Measurements from ENCODE around the gene CDT1. TPM values are rescaled to one million over a fixed set of nuclear protein-coding genes. Genes with fewer than 3 reads are reported as not detected.
A peak's percentile ranks its signal among the peaks of the same experiment; 100 is the strongest.

Gene CDT1
- polyA plus RNA-seq, 3 donors, result 16.6 to 23.1 (median 22.1) TPM

- no peak for DNase-seq
Observed at GRCh38 chr16:88854306-88855111, 50.9 kb downstream of the CDT1 start.

DNA sequence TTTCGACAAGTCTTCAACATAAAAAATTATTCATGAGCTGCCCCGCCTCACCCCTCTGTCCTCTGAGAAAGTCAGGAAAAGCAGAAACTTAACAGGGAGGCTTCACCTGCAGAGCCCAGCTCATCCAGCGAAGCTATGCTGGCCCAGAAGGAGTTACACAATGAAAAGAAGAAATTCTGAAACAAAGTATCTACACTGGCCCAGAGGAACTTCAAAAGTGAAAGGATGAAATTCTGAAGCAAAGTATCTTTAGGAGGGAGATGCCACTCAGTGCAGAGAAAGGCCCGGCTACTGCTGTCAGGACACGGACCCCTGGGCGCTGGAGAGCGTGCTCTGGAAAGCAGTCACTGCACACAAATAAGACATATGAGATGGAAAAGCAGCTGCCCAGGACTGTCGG is 51.6 kb downstream of the CDT1 start:
- DNase-seq, result no peak

DNA sequence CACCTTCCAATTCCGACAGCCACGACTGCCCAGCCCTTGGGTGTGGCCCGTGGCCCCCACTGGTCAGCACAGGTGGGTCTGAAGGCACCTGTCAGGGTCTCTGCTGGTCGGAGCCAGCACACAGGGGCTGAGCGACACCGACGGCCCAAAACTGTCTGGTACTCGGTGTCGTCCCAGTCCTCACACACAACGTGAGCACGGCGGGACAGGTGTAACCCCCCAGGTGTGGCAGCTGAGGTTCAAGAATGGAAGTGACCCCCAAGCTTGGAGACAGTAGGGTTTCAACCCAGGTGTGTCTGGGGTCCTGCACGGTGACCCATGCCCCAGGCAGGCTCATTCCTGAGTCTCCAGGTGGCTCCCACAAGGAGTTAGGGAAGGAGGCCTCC is 52.1 kb downstream of the CDT1 start:
- DNase-seq, result no peak

GRCh38 chr16:88856122-88856827 is 52.7 kb downstream of the CDT1 start:
- DNase-seq, result no peak

DNA sequence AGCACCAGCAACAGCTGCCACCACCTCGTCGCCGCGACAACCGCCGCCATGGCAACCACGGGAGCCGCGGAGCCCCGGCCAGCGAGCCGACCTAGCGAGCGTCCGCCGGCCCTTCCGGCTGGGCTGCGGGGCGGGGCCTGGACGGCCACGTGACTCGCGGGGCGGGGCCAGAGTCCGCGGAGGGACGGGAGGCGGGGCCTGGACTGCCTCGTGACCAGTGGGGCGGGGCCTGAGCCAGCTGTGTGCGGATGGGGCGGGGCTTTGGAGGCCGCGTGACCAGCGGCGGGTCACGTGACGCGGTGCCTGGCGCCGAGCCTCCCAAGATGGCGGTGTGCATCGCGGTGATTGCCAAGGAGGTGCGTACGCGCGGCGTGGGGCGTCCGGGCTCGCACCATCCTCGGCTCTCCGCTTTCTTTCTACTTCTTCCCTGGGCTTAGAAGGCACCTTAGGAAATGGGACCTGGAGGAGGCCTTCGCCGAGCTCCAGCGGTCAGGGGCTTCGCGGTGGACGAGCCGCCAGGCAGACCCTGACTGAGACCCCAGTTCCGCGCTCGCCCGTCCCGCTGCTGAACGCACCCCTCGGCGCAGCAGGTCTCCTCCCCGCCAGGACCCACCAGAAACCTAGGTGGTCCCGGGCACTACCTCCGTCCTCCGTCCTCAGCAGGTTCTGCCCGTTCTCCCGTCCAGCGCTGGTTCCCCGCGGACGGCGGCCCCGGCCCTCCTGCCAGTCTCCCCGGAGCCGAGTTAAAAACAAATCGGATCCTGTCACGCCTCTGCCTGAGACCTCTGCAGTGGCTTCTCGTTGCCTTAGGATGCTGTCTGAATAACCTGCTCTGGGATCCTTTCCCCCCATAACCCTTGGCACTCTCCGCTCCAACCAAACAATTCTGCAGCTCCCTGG is 53.5 kb downstream of the CDT1 start, which contains the start of the genes GALNS and TRAPPC2L:
TSS of gene GALNS (minus strand) at position 120 of the 900 bp plus-strand sequence. CDS start at position 50, 70 bp downstream.
TSS of gene TRAPPC2L (plus strand) at position 300 of the 900 bp plus-strand sequence. CDS start at position 324, 24 bp downstream.
- DNase-seq, result peak; percentile 94

DNA sequence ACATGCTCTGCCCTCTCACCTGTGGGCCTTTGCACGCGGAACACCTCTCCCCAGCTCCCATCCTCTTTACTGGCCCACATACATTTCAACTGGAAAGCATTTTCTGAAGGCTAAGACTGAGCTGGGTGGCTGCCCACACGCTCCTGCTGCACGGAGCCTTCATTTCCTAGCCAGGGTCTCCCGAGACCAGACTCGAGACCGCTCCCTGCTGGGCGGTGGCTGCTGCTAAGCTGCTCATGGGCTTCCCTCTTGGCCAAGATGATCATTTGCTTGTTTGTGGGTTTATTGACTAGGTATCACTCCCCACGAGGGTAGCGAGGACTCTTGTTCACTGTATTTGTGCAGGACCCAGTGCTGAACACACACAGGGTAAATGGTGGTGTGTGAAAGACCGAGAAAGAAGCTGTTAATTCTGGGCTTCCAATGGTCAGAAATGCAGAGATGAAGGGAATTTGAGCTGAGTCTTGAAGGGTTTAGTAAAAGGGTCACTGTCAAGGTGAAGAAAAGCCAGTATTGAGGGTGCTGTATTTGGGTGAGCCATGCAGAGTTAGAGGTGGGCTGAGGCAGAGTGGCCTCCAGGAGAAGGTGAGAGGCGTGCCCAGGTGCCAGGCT is 54.2 kb downstream of the CDT1 start:
- peak; percentile 56 for DNase-seq

Other genes with a start within 250 kb of the CDT1 start
- 10 to 100 TPM; 40.9 to 47.5 (median 41.3) TPM for gene ZC3H18, start 233.4 kb upstream of the CDT1 start, polyA plus RNA-seq (ENCODE audit: insufficient read length in 3 of 3)
- gene IL17C, start 165.2 kb upstream of the CDT1 start, polyA plus RNA-seq (ENCODE audit: insufficient read length in 3 of 3), result under 1 TPM in 1 of 3 donors, not detected in 2; 0.10 TPM
- 100 to 1,000 TPM; 155 to 194 (median 158) TPM for gene CYBA, start 152.7 kb upstream of the CDT1 start, polyA plus RNA-seq (ENCODE audit: insufficient read length in 3 of 3)
- gene MVD, start 140.7 kb upstream of the CDT1 start, polyA plus RNA-seq (ENCODE audit: insufficient read length in 3 of 3), result 10 to 100 TPM; 41.0 to 49.1 (median 41.4) TPM
- gene SNAI3, start 117.3 kb upstream of the CDT1 start, polyA plus RNA-seq (ENCODE audit: insufficient read length in 3 of 3), result 1 to 10 TPM in 2 of 3 donors, under 1 TPM in 1; 0.87 to 1.4 (median 1.2) TPM
- 10 to 100 TPM; 20.5 to 22.2 (median 20.7) TPM for gene RNF166, start 97.4 kb upstream of the CDT1 start, polyA plus RNA-seq (ENCODE audit: insufficient read length in 3 of 3)
- gene CTU2, start 97.3 kb upstream of the CDT1 start, polyA plus RNA-seq (ENCODE audit: insufficient read length in 3 of 3), result 10 to 100 TPM; 10.8 to 19.5 (median 16.0) TPM
- 10 to 100 TPM; 44.6 to 59.0 (median 46.4) TPM for gene PIEZO1, start 18.6 kb upstream of the CDT1 start, polyA plus RNA-seq (ENCODE audit: insufficient read length in 3 of 3)
- 100 to 1,000 TPM; 106 to 129 (median 121) TPM for gene APRT, start 8.1 kb downstream of the CDT1 start, polyA plus RNA-seq (ENCODE audit: insufficient read length in 3 of 3)
- gene GALNS, start 53.2 kb downstream of the CDT1 start, polyA plus RNA-seq (ENCODE audit: insufficient read length in 3 of 3), result 10 to 100 TPM; 25.2 to 28.3 (median 27.5) TPM
- gene TRAPPC2L, start 53.3 kb downstream of the CDT1 start, polyA plus RNA-seq (ENCODE audit: insufficient read length in 3 of 3), result 10 to 100 TPM; 64.7 to 89.2 (median 78.6) TPM
- not detected for gene PABPN1L, start 62.9 kb downstream of the CDT1 start, polyA plus RNA-seq (ENCODE audit: insufficient read length in 3 of 3)
- gene CBFA2T3, start 173.4 kb downstream of the CDT1 start, polyA plus RNA-seq (ENCODE audit: insufficient read length in 3 of 3), result 1 to 10 TPM; 3.1 to 3.6 (median 3.5) TPM

Measured in renal pelvis (tissue), 4 donors.